Breast epithelium (tissue), 4 donors: ENCODE results near the gene THSD4. TPM values are rescaled to one million over a fixed set of nuclear protein-coding genes. Genes with fewer than 3 reads are reported as not detected.
A peak's percentile ranks its signal among the peaks of the same experiment; 100 is the strongest.

Source experiments
- DNase-seq, 2 donors: peaks; one replicate each; pipeline ENCODE4 v3.0.0-alpha.2; 2019; ENCODE audit warnings: low spot score in 2 of 2
- H3K27ac ChIP-seq, 2 donors: fragments of 200-600 bp; sonication (generic) in 1 of 2; one replicate each; pipeline ENCODE4 v1.5.1; 2016 to 2019; ENCODE audit warnings: mild to moderate bottlenecking in 1 of 2
- H3K27me3 ChIP-seq, 2 donors: fragments of 200-600 bp; sonication (generic) in 1 of 2; one replicate each; pipeline versions ENCODE4 v1.5.1 to v1.6.0; 2017 to 2019; ENCODE audit warnings: control low read depth in 1 of 2, mild to moderate bottlenecking in 1 of 2
- H3K36me3 ChIP-seq: fragments of 200-600 bp; one replicate; pipeline ENCODE4 v1.5.1; 2019
- H3K4me1 ChIP-seq, 2 donors: fragments of 200-600 bp; sonication (generic); one replicate each; pipeline ENCODE4 v1.5.1; 2016 to 2019; ENCODE audit warnings: control low read depth in 1 of 2
- H3K4me3 ChIP-seq, 3 donors: fragments of 200-600 bp; sonication (generic); 1 replicate in 2 of 3; 2 replicates in 1 of 3; pipeline ENCODE4 v1.5.1; 2016 to 2019; ENCODE audit warnings: mild to moderate bottlenecking in 3 of 3, moderate library complexity in 2 of 3
- H3K9me3 ChIP-seq, 2 donors: fragments of 200-600 bp; sonication (generic) in 1 of 2; one replicate each; pipeline ENCODE4 v1.5.1; 2016 to 2019; ENCODE audit warnings: control low read depth in 1 of 2
- CTCF ChIP-seq, 3 donors: fragments of 450-650 bp; IDR thresholded peaks; one replicate each; pipeline ENCODE4 v1.5.1; 2016 to 2017; ENCODE audit warnings: antibody characterized with exemption in 3 of 3, mild to moderate bottlenecking in 3 of 3, moderate library complexity in 3 of 3
- POLR2A ChIP-seq: fragments of 450-650 bp; IDR thresholded peaks from one replicate; pipeline ENCODE4 v1.6.1; 2016; ENCODE audit warnings: antibody characterized with exemption, mild to moderate bottlenecking, moderate library complexity
- POLR2AphosphoS5 ChIP-seq, 3 donors: sonication (generic); formaldehyde crosslinking; IDR thresholded peaks; one replicate each; pipeline ENCODE4 v1.6.1; 2017; ENCODE audit warnings: antibody characterized with exemption in 3 of 3
- intact Hi-C: fragments of 100-400 bp; cut with DNase I; formaldehyde crosslinking; loops from one replicate; pipeline ENCODE4 v1.15.1; 2023; ENCODE audit warnings: low total_unique reads
- total RNA-seq, 3 donors: library from RNA; depleted of rRNA; stranded (reverse); fragments of >200 nt; gene quantifications; one replicate each; pipeline ENCODE4 v1.1.0, GENCODE V29; 2016

Gene THSD4
- total RNA-seq, 3 donors from 2014 or later, result 0.64 to 58.7 (median 41.3) TPM

- no peaks in the 10 kb centered on the region for H3K36me3 ChIP-seq
- TF ChIP-seq CTCF (IDR thresholded peaks at IDR 0.05) (no peak), POLR2AphosphoS5 (IDR thresholded peaks at IDR 0.05) (no peak), POLR2A (no peak)
- DNase-seq, result no peak
- H3K4me3 ChIP-seq, result no peak overlapping the region
- no peaks in the 10 kb centered on the region for H3K9me3 ChIP-seq
- no peaks in the 10 kb centered on the region for H3K27me3 ChIP-seq
- H3K27ac ChIP-seq, result no peak overlapping the region
- intact Hi-C loops, result no loop called here
- no peaks in the 10 kb centered on the region for H3K4me1 ChIP-seq
Observed at GRCh38 chr15:71476823-71477222, 361.6 kb downstream of the THSD4 start.

- H3K4me3 ChIP-seq, result no peak overlapping the region
- DNase-seq, result no peak
- intact Hi-C loops, result no loop called here
- no peaks in the 10 kb centered on the region for H3K4me1 ChIP-seq
- H3K27me3 ChIP-seq, result no peaks in the 10 kb centered on the region
- TF ChIP-seq POLR2AphosphoS5 (IDR thresholded peaks at IDR 0.05) (no peak), CTCF (IDR thresholded peaks at IDR 0.05) (no peak), POLR2A (no peak)
- no peaks in the 10 kb centered on the region for H3K9me3 ChIP-seq
- H3K36me3 ChIP-seq, result no peaks in the 10 kb centered on the region
- H3K27ac ChIP-seq, result no peak overlapping the region
Observed at GRCh38 chr15:71480556-71480955, 365.3 kb downstream of the THSD4 start.

- no peaks in the 10 kb centered on the region for H3K4me1 ChIP-seq
- no peaks in the 10 kb centered on the region for H3K36me3 ChIP-seq
- H3K4me3 ChIP-seq, result no peak overlapping the region
- H3K27me3 ChIP-seq, result no peaks in the 10 kb centered on the region
- intact Hi-C loops, result no loop called here
- no peak for DNase-seq
- no peaks in the 10 kb centered on the region for H3K9me3 ChIP-seq
- no peak overlapping the region for H3K27ac ChIP-seq
- TF ChIP-seq CTCF (IDR thresholded peaks at IDR 0.05), result no peak
- TF ChIP-seq POLR2AphosphoS5 (IDR thresholded peaks at IDR 0.05), result no peak
- no peak for TF ChIP-seq POLR2A
Observed at GRCh38 chr15:71484080-71484479, 368.8 kb downstream of the THSD4 start.

GRCh38 chr15:71485094-71485693, 369.9 kb downstream of the THSD4 start:
- TF ChIP-seq CTCF (IDR thresholded peaks at IDR 0.05), result peak in 1 of 3 donors; percentile 17
- TF ChIP-seq POLR2AphosphoS5 (IDR thresholded peaks at IDR 0.05), result no peak
- H3K27me3 ChIP-seq, result no peaks in the 10 kb centered on the region
- intact Hi-C loops, result no loop called here
- no peak overlapping the region for H3K4me3 ChIP-seq
- no peaks in the 10 kb centered on the region for H3K4me1 ChIP-seq
- DNase-seq, result no peak
- H3K36me3 ChIP-seq, result no peaks in the 10 kb centered on the region
- H3K9me3 ChIP-seq, result no peaks in the 10 kb centered on the region
- no peak overlapping the region for H3K27ac ChIP-seq

- no peak for TF ChIP-seq POLR2AphosphoS5 (IDR thresholded peaks at IDR 0.05)
- TF ChIP-seq CTCF (IDR thresholded peaks at IDR 0.05), result no peak
- no peak for TF ChIP-seq POLR2A
- H3K36me3 ChIP-seq, result no peaks in the 10 kb centered on the region
- intact Hi-C loops, result no loop called here
Observed at GRCh38 chr15:71489570-71489969, 374.3 kb downstream of the THSD4 start.

More at GRCh38 chr15:71489570-71489969, 374.3 kb downstream of the THSD4 start:
- no peak for DNase-seq
- Histone ChIP-seq H3K9me3 (no peaks in the 10 kb centered on the region), H3K4me1 (no peaks in the 10 kb centered on the region), H3K27me3 (no peaks in the 10 kb centered on the region), H3K4me3 (no peak overlapping the region), H3K27ac (no peak overlapping the region)
